Measurements from ENCODE around the gene RFTN1. TPM values are rescaled to one million over a fixed set of nuclear protein-coding genes. Genes with fewer than 3 reads are reported as not detected.

Gene RFTN1, protein sequence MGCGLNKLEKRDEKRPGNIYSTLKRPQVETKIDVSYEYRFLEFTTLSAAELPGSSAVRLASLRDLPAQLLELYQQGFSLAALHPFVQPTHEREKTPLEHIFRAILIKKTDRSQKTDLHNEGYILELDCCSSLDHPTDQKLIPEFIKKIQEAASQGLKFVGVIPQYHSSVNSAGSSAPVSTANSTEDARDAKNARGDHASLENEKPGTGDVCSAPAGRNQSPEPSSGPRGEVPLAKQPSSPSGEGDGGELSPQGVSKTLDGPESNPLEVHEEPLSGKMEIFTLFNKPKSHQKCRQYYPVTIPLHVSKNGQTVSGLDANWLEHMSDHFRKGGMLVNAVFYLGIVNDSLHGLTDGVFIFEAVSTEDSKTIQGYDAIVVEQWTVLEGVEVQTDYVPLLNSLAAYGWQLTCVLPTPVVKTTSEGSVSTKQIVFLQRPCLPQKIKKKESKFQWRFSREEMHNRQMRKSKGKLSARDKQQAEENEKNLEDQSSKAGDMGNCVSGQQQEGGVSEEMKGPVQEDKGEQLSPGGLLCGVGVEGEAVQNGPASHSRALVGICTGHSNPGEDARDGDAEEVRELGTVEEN
- 4.9 and 6.7 TPM in 2 replicates for total RNA-seq (2021; fragmentation: NEBNext Ultra II Directional; extraction: Animal tissue kit (Norgen Biotek cat#: 25700))
- 4.6 and 7.5 TPM in 2 replicates for polyA plus RNA-seq (2011; rRNA removed)
- 5.5 TPM for polyA plus RNA-seq (2011; cell fraction: cytosol; rRNA removed)
- polyA plus RNA-seq (2011; cell fraction: nucleus; rRNA removed): 6.8 TPM
- 3.2 to 4.3 TPM (median 4.0 TPM) in 4 replicates for polyA plus RNA-seq (2012, experiment 1 of 2)
- polyA plus RNA-seq (2012, experiment 2 of 2): 2.0 TPM
- polyA plus RNA-seq (2013, experiment 1 of 2): 5.8 TPM
- polyA plus RNA-seq (2013, experiment 2 of 2): 4.9 TPM
- 4.3 and 4.7 TPM in 2 replicates for polyA minus RNA-seq (2011; rRNA and poly(A)+ RNA removed)
- polyA minus RNA-seq (2011; cell fraction: cytosol; rRNA and poly(A)+ RNA removed): 3.1 TPM
- polyA minus RNA-seq (2011; cell fraction: nucleus; rRNA and poly(A)+ RNA removed): 5.8 TPM
- long read RNA-seq, experiment 1, partial matches to known transcripts: 2 of 6 reads
- long read RNA-seq, experiment 1, other reads (novel, unspliced or antisense): 3 of 6 reads
- long read RNA-seq, experiment 2, partial matches to known transcripts: 0 of 2 reads
- long read RNA-seq, experiment 2, other reads (novel, unspliced or antisense): 2 of 2 reads

- peak within 1 kb of the TSS; percentile 29; the same call in 1 of the 2 replicates for H3K18ac ChIP-seq (ENCODE audit: extremely low read depth, low read length)
- no peaks in the 10 kb centered on the region for H3K9me3 ChIP-seq (ENCODE audit: insufficient read depth in 2 of 2, low read depth in 1 of 2, low read length in 1 of 2)
- no peak within 1 kb of the TSS for H4K91ac ChIP-seq (replicated peaks; ENCODE audit: insufficient read length, low read length)
- H4K5ac ChIP-seq (ENCODE audit: insufficient read length, low read depth, low read length): no peak within 1 kb of the TSS
- no peaks in the 10 kb centered on the region for H3K36me3 ChIP-seq (ENCODE audit: control insufficient read depth in 2 of 4, insufficient read depth in 4 of 4, low read length in 3 of 4)
- peak within 1 kb of the TSS; percentile 96 to 98 for H3K4me2 ChIP-seq (ENCODE audit: insufficient read depth in 1 of 2, low read depth in 2 of 2, low read length in 2 of 2)
- H3K56ac ChIP-seq (replicated peaks; ENCODE audit: insufficient read length, low read depth, low read length): no peak within 1 kb of the TSS
- H3K4me1 ChIP-seq (replicated peaks in 1 of 4; ENCODE audit: control insufficient read depth in 3 of 4, insufficient read depth in 4 of 4, low read length in 3 of 4): peaks cover 4 to 21% (median 6%) of the 10 kb centered on the region in 4 experiments
- H3K79me1 ChIP-seq (ENCODE audit: low read depth, low read length): no peaks in the 10 kb centered on the region
- WGBS, 2 experiments (ENCODE audit: extremely low coverage in 1 of 2, insufficient coverage in 1 of 2, insufficient read length in 1 of 2, insufficient replicate concordance in 2 of 2, low coverage in 1 of 2, low lambda C conversion rate in 2 of 2, missing lambda C conversion rate in 1 of 2): 3% methylated on average over 65 of the region's 92 CpGs; no CpG with 5 or more reads in 1 of the 2 experiments
- H2AK5ac ChIP-seq (ENCODE audit: low read depth, low read length): no peak within 1 kb of the TSS
- H2AFZ ChIP-seq (ENCODE audit: low read length): peak within 1 kb of the TSS; percentile 91
- H3K23ac ChIP-seq (ENCODE audit: insufficient read length): no peak within 1 kb of the TSS
- H2BK120ac ChIP-seq (replicated peaks; ENCODE audit: low read depth, low read length): no peak within 1 kb of the TSS
- no peaks in the 10 kb centered on the region for H3K79me2 ChIP-seq (ENCODE audit: control insufficient read depth in 1 of 2, insufficient read depth in 2 of 2, low read length in 2 of 2)
- peak in 1 of 2 experiments; percentile 67 for DNase-seq (ENCODE audit: low read depth in 1 of 2, low spot score in 2 of 2)
- H2BK12ac ChIP-seq (ENCODE audit: low read depth, low read length): peak within 1 kb of the TSS; percentile 78; the same call in 1 of the 2 replicates
- H2BK15ac ChIP-seq (ENCODE audit: low read length): peak within 1 kb of the TSS; percentile 40; the same call in 1 of the 2 replicates
- no peak for FAIRE-seq
- no peak within 1 kb of the TSS for H3K4ac ChIP-seq (replicated peaks; ENCODE audit: insufficient read length, low read depth, low read length)
- H3K9ac ChIP-seq (replicated peaks in 1 of 4; ENCODE audit: extremely low read depth in 1 of 4, low read depth in 3 of 4, low read length in 3 of 4): peak within 1 kb of the TSS in 1 of 4 experiments; percentile 2; a peak in 1 of 7 replicates
- peak within 1 kb of the TSS; percentile 50 to 84 (median 60) for H3K4me3 ChIP-seq (ENCODE audit: extremely low read depth in 1 of 4, insufficient read depth in 2 of 4, low read depth in 3 of 4, low read length in 4 of 4)
- H3K14ac ChIP-seq (ENCODE audit: insufficient read length): no peak within 1 kb of the TSS
- H2BK20ac ChIP-seq (ENCODE audit: low read length): peak within 1 kb of the TSS; percentile 61; the same call in 1 of the 2 replicates
- peaks cover 10% of the 10 kb centered on the region; the same call in 1 of the 2 replicates for H3K23me2 ChIP-seq (ENCODE audit: low read depth, low read length)
- H4K20me1 ChIP-seq (replicated peaks in 1 of 2; ENCODE audit: control insufficient read depth in 1 of 2, insufficient read depth in 2 of 2, low read length in 2 of 2): no peaks in the 10 kb centered on the region
- H3K27me3 ChIP-seq (replicated peaks in 1 of 4; ENCODE audit: control insufficient read depth in 3 of 4, extremely low read depth in 1 of 4, insufficient read depth in 3 of 4, low read length in 3 of 4): peaks cover 15 to 33% (median 31%) of the 10 kb centered on the region in 4 experiments
- peak within 1 kb of the TSS; percentile 62; the same call in 1 of the 2 replicates for H4K8ac ChIP-seq (ENCODE audit: extremely low read depth, insufficient read depth, low read length)
- ChIA-PET CTCF (ENCODE audit: partially characterized antibody) (interaction anchor here (1.2 to 2.7 kb wide), 11 partner anchors 12 to 224 kb away, joined by 3 to 13 read pairs (median 5); no protein-coding TSS in a partner anchor), POLR2A (ENCODE audit: partially characterized antibody) (no interaction called here)
- no peak within 1 kb of the TSS for H3K27ac ChIP-seq (ENCODE audit: low read depth, low read length)
- H2BK5ac ChIP-seq (ENCODE audit: low read depth, low read length): no peak within 1 kb of the TSS
Observed at GRCh38 chr3:16513141-16514020, at the start of gene RFTN1. RFTN1 (minus strand) TSS chr3:16513699; CDS start chr3:16493869, 19,830 bp downstream.

Data from H1 (cell line).